GM18517 (cell line): ENCODE data around the gene GEMIN7.

ENCODE experiments used
- ATAC-seq: cut with Tn5 transposase; IDR thresholded peaks from one replicate; pipeline ENCODE4 v1.9.1; 2021; ENCODE audit warnings: mild to moderate bottlenecking, moderate library complexity; ENCODE audit not compliant: unreplicated experiment

Gene GEMIN7

DNA sequence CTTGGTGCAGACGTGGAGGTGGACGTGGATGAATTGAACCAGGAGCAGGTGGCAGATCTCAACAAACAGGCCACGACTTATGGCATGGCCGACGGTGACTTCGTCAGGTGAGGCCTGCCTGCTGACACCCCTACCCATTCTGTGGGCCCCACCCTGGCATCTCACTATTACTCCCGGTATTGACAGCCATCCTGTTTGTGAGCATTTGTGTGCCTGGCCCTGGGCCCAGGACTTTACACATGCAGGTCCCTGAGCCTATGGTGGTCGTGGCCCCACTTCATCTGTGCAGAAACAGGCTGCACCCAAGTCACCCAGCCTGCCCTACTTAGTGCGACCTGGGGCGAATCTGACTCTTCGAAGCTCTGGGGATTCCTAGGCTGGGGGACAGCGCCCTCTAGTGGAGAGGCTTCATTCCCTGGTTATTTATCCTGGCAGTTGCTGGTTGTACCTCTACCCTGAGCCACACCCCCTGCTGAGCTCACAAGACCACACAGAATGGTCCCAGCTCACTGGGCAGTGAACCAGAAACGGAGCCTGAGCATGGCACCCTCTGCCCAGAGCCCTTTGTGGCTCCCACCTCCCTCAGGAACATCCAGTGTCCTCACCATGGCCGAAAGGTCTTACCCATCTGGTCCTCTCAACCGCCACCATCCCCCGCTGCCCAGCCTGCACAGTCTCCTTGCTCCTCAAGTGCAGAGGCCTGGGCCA lies 19.6 kb upstream of the GEMIN7 start:
- ATAC-seq, result no peak

- no peak for ATAC-seq
Measured at GRCh38 chr19:45061965-45062364, 17.1 kb upstream of the GEMIN7 start.

DNA sequence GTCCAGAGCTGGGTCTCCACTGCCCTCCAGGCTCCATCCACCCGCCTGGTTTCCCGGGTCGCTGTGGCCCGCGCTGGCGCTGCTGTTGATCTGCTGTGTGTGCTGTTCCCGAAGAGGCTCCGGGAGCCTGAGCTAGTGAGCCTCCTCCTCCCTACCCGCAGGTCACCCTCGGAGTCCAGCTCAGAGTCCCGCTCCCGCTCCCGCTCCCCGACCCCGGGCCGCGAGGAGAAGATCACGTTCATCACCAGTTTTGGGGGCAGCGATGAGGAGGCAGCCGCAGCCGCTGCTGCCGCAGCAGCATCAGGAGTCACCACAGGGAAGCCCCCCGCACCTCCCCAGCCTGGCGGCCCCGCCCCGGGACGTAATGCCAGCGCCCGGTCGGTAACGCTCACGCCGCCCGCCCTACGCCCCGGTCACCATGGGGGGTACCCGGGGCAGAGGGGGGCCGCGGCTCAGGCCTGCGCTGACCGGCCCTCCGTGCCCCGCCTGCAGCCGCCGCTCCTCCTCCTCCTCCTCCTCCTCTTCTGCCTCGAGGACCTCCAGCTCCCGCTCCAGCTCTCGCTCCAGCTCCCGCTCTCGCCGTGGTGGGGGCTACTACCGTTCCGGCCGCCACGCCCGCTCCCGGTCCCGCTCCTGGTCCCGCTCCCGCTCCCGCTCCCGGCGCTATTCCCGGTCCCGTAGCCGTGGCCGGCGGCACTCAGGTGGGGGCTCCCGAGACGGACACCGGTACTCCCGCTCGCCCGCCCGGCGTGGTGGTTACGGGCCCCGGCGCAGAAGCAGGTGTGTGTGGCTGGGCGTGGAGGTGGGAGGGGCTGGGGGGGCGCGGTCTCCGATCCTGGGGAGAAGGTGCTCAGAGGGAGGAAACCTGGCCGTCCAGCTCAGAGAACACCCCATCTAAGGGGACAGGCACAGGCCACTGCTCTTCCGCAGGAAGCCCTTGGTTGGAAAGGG lies 14.9 kb upstream of the GEMIN7 start:
- no peak for ATAC-seq

GRCh38 chr19:45066921-45067661 lies 12.0 kb upstream of the GEMIN7 start:
- no peak for ATAC-seq

DNA sequence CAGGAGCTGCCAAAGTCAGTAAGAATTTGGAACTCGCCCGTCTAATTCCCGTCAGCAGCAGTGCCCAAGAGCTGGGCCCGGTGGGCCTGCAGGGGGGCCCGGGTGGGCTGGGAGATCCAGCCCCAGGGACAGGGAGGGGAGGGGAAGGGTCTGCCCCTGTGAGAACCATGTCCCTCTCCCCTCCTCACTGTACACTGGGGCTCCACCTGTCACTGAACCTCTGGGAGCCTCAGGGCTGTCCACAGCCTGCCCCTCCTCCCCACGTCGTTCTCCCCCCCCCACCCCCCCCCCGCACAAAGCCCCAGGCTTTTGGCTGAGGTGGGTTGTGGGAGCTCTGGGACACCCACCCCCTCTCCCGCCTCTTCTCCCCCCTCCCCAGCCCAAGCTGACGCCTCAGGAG lies 11.0 kb upstream of the GEMIN7 start:
- no peak for ATAC-seq

GRCh38 chr19:45069056-45069455 lies 10.0 kb upstream of the GEMIN7 start:
- ATAC-seq, result no peak

DNA sequence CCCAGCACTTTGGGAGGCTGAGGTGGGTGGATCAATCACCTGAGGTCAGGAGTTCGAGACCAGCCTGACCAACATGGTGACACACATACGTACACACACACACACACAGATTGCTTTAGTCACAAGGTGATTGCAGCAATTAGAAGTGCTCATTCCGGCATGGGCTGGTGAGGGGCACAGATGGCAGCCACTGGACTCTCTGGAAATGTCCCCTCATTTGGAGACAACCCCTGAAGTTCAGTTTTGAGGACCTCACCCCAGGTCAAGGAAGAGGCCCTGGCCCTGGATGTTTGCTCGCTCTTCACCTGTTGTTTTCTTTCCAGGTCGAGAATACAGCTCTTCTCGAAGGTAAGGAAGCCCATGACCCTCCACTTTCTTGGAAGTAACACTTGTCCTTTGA lies 8.8 kb upstream of the GEMIN7 start:
- no peak for ATAC-seq

GRCh38 chr19:45070861-45071544 lies 8.1 kb upstream of the GEMIN7 start:
- no peak for ATAC-seq

DNA sequence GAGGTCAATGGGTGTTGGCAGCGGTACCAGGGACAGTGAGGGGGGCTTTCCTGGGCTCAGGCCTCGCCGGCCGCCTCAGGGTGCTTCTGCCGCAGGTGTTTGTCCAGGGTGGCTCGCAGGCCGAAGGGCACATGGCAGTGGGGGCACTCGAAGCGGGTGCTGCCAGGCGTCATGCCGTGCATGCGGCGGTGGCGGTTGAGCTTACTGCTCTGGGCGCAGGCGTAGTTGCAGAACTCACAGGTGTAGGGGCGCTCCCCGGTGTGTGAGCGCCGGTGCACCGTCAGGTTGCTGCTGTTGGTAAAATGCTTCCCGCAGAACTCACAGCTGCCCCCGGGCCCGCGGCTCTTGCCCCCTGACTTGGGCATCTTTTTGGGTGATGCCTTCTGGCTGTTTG lies 7.5 kb upstream of the GEMIN7 start:
- ATAC-seq, result no peak

DNA sequence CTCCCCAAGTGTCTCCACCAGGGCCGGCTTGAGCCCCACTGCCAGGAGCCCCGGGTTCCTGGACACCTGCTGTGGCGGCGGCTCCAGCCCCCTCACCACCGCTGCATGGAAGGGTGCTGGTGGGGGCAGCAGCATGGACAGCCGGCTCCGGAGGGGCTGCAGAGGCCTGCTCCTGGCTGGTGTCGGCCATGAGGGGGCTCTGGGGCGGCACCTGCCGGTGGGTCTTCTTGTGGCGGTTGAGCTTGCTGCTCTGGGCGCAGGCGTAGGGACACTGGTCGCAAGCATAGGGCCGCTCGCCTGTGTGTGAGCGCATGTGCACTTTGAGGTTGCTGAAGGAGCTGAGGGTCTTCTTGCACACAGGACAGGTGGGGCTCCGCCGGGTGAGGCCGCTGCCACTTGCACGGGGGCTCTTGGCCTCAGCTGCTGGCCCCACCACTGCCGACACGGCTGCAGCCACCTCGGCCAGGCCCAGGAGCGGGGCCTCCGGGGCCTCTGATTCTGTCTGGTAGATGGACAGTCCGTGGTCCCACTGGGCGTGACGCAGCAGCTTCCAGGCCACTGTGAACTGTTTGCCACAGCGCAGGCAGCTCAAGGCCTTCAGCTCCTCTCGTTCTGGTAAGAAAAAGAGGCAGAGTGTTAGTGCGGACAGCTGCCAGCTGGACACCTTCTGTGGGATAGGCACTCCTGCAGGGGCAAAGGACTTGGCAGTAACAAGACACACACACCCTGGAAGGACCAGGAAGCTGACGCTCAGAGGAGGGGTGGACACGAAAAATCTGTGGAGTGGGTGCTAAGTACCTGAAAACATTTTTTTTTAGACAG lies 6.9 kb upstream of the GEMIN7 start:
- no peak for ATAC-seq

DNA sequence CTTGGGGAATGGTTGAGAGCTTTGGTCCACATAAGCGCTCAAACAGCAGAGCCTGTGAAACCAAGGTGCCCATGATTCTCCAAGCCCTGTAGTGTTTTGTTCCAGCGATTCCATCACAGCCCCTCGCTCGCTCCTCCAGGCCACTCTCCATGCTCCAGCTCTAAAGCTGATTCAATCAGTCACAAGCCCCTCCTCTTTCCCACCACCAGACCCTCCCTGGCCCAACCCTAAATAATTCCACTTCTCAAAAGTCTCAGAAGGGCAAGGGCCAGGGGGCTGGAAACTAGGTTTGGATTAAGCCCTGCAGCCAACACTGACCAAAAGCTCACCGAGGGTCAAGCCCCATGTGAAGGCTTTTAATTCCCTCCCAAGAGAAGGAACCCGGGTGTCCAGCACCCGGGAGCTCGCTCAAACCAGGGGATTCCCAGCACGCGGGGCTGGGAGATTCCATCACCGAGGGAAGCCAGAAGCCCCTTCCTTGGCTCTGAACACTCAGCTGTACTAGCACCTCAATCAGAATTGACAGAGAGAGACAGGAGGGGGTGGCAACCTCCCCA lies 4.2 kb upstream of the GEMIN7 start:
- ATAC-seq, result no peak

DNA sequence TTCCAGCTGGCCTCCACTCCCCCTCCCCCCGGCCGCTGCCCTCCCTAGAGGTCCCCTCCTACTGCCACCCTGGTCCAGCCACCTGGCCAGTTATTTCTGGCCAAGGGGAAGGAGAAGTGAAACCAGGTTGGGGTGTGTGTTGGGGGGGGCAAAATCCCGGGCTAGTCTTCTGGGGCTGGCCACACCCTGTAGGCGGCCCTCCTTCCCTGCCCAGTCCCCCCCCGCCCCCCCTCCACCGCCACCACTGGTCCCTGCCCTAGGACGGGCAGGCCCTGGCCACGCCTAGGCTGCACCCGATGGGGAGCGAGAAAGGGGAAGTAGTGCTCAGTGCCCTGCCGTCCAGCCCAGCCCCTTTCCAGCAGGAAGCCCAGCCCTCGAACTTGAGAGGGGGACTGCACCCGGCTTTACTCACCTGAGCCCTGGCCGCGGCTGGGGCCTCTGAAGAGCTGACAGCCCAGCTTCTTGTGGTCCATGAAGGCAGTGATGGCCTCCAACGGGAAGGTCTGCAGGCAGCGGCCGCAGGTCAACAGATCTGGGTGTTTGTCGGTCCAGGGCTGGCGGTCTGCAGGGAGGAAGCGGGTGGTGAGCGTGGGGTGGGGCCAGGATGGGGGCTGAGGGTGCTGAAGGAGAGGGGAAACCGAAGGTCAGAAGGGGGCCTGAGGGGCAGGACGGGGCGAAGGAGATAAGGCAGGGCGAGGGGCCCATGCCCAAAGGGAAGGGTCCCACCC lies 3.6 kb upstream of the GEMIN7 start:
- ATAC-seq, result peak; percentile 48

- no peak for ATAC-seq
Measured at GRCh38 chr19:45076029-45076850, 2.8 kb upstream of the GEMIN7 start, which contains the start of gene ZNF296. Gene ZNF296 (minus strand): TSS chr19:45076478. CDS start chr19:45076373, 105 bp downstream.

DNA sequence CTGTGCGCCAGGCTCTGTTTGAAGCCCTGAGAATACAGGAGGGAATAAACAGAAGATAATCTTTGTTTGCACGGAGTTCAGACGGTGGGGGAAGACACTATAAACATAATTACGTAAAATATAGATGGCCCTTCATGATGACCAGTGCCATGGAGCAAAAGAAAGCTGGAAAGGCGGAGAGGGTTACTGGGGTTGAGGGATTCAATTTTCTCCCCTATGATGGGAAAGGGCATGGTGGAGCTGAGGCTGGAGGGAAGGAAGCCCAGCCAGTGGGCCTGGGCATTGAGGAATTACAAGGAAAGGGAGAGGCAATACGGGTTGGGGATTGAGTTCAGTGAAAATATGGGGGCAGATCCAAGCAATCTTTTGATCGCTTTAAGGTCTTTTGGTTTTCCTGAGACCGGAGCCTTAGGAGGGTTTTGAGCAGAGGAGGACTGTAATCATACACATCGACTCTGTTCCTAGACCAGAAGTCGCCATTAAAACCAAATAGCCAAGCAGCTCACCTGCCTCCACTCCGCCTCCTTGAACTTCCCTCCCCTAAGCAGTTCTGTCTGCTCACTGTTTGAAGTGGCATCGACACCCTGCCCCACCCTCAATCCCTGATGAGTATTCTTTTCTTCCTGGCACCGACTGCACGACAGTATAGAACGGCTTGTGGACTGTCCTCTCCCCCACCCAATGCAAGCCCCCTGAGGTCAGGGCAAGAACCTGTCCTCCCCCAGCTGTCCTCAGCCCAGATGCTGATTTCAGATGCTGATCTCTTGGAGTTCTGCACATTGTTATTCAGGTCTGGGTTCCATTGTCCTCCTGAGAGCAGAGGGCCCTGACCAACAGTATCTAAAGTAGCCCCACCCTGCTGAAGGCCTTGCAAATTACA lies 2.0 kb upstream of the GEMIN7 start:
- no peak for ATAC-seq

DNA sequence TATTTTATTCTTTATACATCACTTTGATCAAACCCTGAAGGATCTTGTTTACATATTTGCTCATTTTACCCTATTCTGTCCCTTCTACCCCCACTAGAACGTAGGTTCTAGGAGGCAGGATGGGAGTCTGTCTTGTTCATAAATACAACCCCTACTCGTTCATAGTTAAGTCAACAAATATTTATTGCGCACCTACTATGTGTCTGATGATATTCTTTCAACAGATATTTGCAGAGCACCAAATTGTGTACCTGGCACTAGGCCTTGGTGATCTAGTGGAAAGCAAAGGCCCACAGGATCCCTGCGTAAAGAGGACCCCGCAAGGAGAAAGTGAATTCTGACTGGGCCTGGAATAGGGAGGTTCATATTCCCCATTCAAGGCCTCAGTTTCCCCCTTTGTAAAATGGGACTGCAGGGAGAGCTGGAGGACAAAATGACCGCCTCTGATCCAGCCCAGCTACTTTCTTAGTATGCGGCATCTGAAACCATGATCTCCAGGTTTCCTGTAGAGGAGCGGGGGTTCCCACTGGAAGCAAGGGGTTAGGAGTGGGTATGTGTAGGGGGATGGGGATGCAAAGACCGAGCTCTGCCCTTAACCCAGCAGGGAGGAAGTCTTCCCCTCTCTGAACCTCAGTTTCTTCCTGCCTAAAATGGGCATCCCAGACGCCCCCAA lies 534 bp upstream of the GEMIN7 start:
- no peak for ATAC-seq

GRCh38 chr19:45079911-45080370 lies 881 bp downstream of the GEMIN7 start:
- ATAC-seq, result no peak
